GM23248 (cell line): ENCODE results near the gene FSD1L. TPM values are rescaled to one million over a fixed set of nuclear protein-coding genes. Genes with fewer than 3 reads are reported as not detected.

Experiments
- DNase-seq: peaks from one replicate; pipeline ENCODE4 v3.0.0-alpha.2; 2015
- H2AFZ ChIP-seq: fragments of 200-600 bp; sonication (generic); 2 replicates; pipeline ENCODE4 v1.6.1; 2016; ENCODE audit warnings: antibody characterized with exemption
- H3F3A ChIP-seq: fragments of 200-600 bp; sonication (generic); 2 replicates; pipeline ENCODE4 v1.6.1; 2016; ENCODE audit warnings: mild to moderate bottlenecking, antibody characterized with exemption, mixed run types; ENCODE audit not compliant: insufficient read depth
- H3K27ac ChIP-seq: fragments of 200-600 bp; sonication (generic); 2 replicates; pipeline ENCODE4 v1.5.1; 2016; ENCODE audit warnings: mild to moderate bottlenecking
- H3K27me3 ChIP-seq: fragments of 200-600 bp; sonication (generic); replicated peaks from 2 replicates; pipeline ENCODE4 v1.6.1; 2016; ENCODE audit warnings: mild to moderate bottlenecking; ENCODE audit not compliant: insufficient read depth
- H3K36me3 ChIP-seq: fragments of 200-600 bp; sonication (generic); 2 replicates; pipeline ENCODE4 v1.6.1; 2016; ENCODE audit warnings: low read depth, mild to moderate bottlenecking
- H3K4me1 ChIP-seq: fragments of 200-600 bp; sonication (generic); 2 replicates; pipeline ENCODE4 v1.6.1; 2016; ENCODE audit warnings: mild to moderate bottlenecking; ENCODE audit not compliant: insufficient read depth
- H3K4me2 ChIP-seq: fragments of 200-600 bp; sonication (generic); one replicate; pipeline ENCODE4 v1.6.1; 2016; ENCODE audit warnings: mild to moderate bottlenecking; ENCODE audit not compliant: unreplicated experiment
- H3K4me3 ChIP-seq: fragments of 200-600 bp; sonication (generic); 2 replicates; pipeline ENCODE4 v1.5.1; 2016; ENCODE audit warnings: mild to moderate bottlenecking
- H3K79me2 ChIP-seq: fragments of 200-600 bp; sonication (generic); 2 replicates; pipeline ENCODE4 v1.6.1; 2016; ENCODE audit warnings: mild to moderate bottlenecking; ENCODE audit not compliant: insufficient read depth
- H3K9ac ChIP-seq: fragments of 200-600 bp; sonication (generic); 2 replicates; pipeline ENCODE4 v1.6.1; 2016; ENCODE audit warnings: mild to moderate bottlenecking
- H3K9me2 ChIP-seq: fragments of 200-600 bp; sonication (generic); 2 replicates; pipeline ENCODE4 v1.6.1; 2016; ENCODE audit warnings: mixed run types, mild to moderate bottlenecking, moderate library complexity; ENCODE audit not compliant: insufficient read depth
- H3K9me3 ChIP-seq: fragments of 200-600 bp; sonication (generic); one replicate; pipeline ENCODE4 v1.6.1; 2017; ENCODE audit warnings: low read depth
- H4K20me1 ChIP-seq: fragments of 200-600 bp; sonication (generic); 2 replicates; pipeline ENCODE4 v1.6.0; 2016; ENCODE audit not compliant: insufficient read depth
- EZH2 ChIP-seq: fragments of 200-600 bp; sonication (generic); IDR thresholded peaks from 2 replicates; pipeline ENCODE4 v1.6.1; 2018; ENCODE audit warnings: antibody characterized with exemption, mild to moderate bottlenecking; ENCODE audit not compliant: insufficient read depth, poor library complexity, severe bottlenecking
- EZH2phosphoT487 ChIP-seq: fragments of 200-600 bp; sonication (generic); IDR thresholded peaks from 2 replicates; pipeline ENCODE4 v1.6.1; 2018; ENCODE audit warnings: antibody characterized with exemption, moderate library complexity, mild to moderate bottlenecking, low read depth; ENCODE audit not compliant: insufficient read depth
- WGBS, 2 experiments: methylation state at CpG; one replicate each; pipeline ENCODE4 v1.1.6; 2015 to 2017; ENCODE audit warnings: low lambda C conversion rate in 2 of 2, low coverage in 1 of 2; ENCODE audit errors: missing lambda C conversion rate in 2 of 2; 5-methylcytosine and 5-hydroxymethylcytosine counted together
- in situ Hi-C: fragments of 300-500 bp; cut with MboI; formaldehyde crosslinking; loops from 2 replicates; pipeline ENCODE4 v1.15.0; 2020
- polyA plus RNA-seq: library from polyadenylated mRNA; unstranded; fragments of >200 nt; fragmentation: Nextera tagmentation; extraction: Ambion mirVana; gene quantifications from 2 replicates; pipeline ENCODE4 v1.2.1, GENCODE V29; 2016
- total RNA-seq: library from RNA; depleted of rRNA; stranded (reverse); fragments of >200 nt; shearing (Covaris generic); gene quantifications from 2 replicates; pipeline ENCODE4 v1.2.3, GENCODE V29; 2014

FSD1L gene
- total and polyA plus RNA-seq, 2 experiments from 2014 or later: 2.7 TPM

- Histone ChIP-seq H3K4me3 (no peak overlapping the region), H3K4me1 (0 out of 2 replicates have a peak, but pooled peaks cover 11% of the 10 kb centered on the region), H3K4me2 (no peak overlapping the region), H3F3A (no peaks in the 10 kb centered on the region), H3K27me3 (no peaks in the 10 kb centered on the region), H3K9me2 (no peaks in the 10 kb centered on the region), H3K79me2 (peaks cover 55% of the 10 kb centered on the region), H4K20me1 (no peaks in the 10 kb centered on the region; the same call in 1 of the 2 replicates), H3K36me3 (peaks cover 25% of the 10 kb centered on the region), H3K27ac (no peak overlapping the region), H3K9ac (no peak overlapping the region), H3K9me3 (no peaks in the 10 kb centered on the region), H2AFZ (no peak overlapping the region)
- TF ChIP-seq EZH2phosphoT487 (no peak), EZH2 (no peak)
- WGBS, 2 experiments: 96 to 97% methylated on average over 2 of the region's 2 CpGs
- DNase-seq: no peak
- in situ Hi-C loops: no loop called here
These were observed 25.4 kb downstream of the FSD1L start for GRCh38 chr9:105473221-105473620.

- no peaks in the 10 kb centered on the region; the same call in 1 of the 2 replicates for H4K20me1 ChIP-seq
- DNase-seq: peak; percentile 73
- no peaks in the 10 kb centered on the region for H3K9me3 ChIP-seq
- 0 out of 2 replicates have a peak, but pooled peaks cover 11% of the 10 kb centered on the region for H3K4me1 ChIP-seq
- no peaks in the 10 kb centered on the region for H3K27me3 ChIP-seq
- no peaks in the 10 kb centered on the region for H3K9me2 ChIP-seq
- no peak overlapping the region for H3K4me2 ChIP-seq
- no peak overlapping the region for H3K9ac ChIP-seq
- peaks cover 35% of the 10 kb centered on the region for H3K79me2 ChIP-seq
- H3K36me3 ChIP-seq: peaks cover 6% of the 10 kb centered on the region; the same call in 1 of the 2 replicates
- H3K27ac ChIP-seq: no peak overlapping the region
- TF ChIP-seq EZH2: no peak
- no peak for TF ChIP-seq EZH2phosphoT487
- H3F3A ChIP-seq: no peaks in the 10 kb centered on the region
- WGBS, 2 experiments: 69 to 75% methylated on average over 2 of the region's 2 CpGs
- no peak overlapping the region for H2AFZ ChIP-seq
- no peak overlapping the region for H3K4me3 ChIP-seq
- in situ Hi-C loops: no loop called here
These were observed 27.5 kb downstream of the FSD1L start for GRCh38 chr9:105475302-105475701.

- H2AFZ ChIP-seq: no peak overlapping the region
- H3K27me3 ChIP-seq: no peaks in the 10 kb centered on the region
- H3K9ac ChIP-seq: no peak overlapping the region
- H3F3A ChIP-seq: no peaks in the 10 kb centered on the region
- peaks cover 31% of the 10 kb centered on the region for H3K79me2 ChIP-seq
- DNase-seq: peak; percentile 13
- H3K4me1 ChIP-seq: 0 out of 2 replicates have a peak, but pooled peaks cover 10% of the 10 kb centered on the region
- no peaks in the 10 kb centered on the region; the same call in 1 of the 2 replicates for H4K20me1 ChIP-seq
- no peaks in the 10 kb centered on the region for H3K9me2 ChIP-seq
- H3K4me3 ChIP-seq: no peak overlapping the region
- H3K36me3 ChIP-seq: no peaks in the 10 kb centered on the region
- H3K9me3 ChIP-seq: no peaks in the 10 kb centered on the region
- H3K27ac ChIP-seq: no peak overlapping the region
- H3K4me2 ChIP-seq: no peak overlapping the region
- in situ Hi-C loops: no loop called here
- no peak for TF ChIP-seq EZH2
- no peak for TF ChIP-seq EZH2phosphoT487
These were observed 32.0 kb downstream of the FSD1L start for GRCh38 chr9:105479846-105480245.

- no peak overlapping the region for H3K9ac ChIP-seq
- no peak for DNase-seq
- H3K9me3 ChIP-seq: no peaks in the 10 kb centered on the region
- in situ Hi-C loops: no loop called here
- no peak overlapping the region for H2AFZ ChIP-seq
- H3K36me3 ChIP-seq: no peaks in the 10 kb centered on the region; the same call in 1 of the 2 replicates
- H3K27me3 ChIP-seq: no peaks in the 10 kb centered on the region
- H3F3A ChIP-seq: no peaks in the 10 kb centered on the region
- TF ChIP-seq EZH2 (no peak), EZH2phosphoT487 (no peak)
- no peak overlapping the region for H3K27ac ChIP-seq
- peaks cover 18% of the 10 kb centered on the region for H3K79me2 ChIP-seq
- no peaks in the 10 kb centered on the region for H3K9me2 ChIP-seq
- no peak overlapping the region for H3K4me3 ChIP-seq
- no peak overlapping the region for H3K4me2 ChIP-seq
- no peaks in the 10 kb centered on the region for H4K20me1 ChIP-seq
- no peaks in the 10 kb centered on the region for H3K4me1 ChIP-seq
These were observed 35.8 kb downstream of the FSD1L start for GRCh38 chr9:105483618-105484017.

GRCh38 chr9:105484226-105484625 lies 36.4 kb downstream of the FSD1L start:
- no peaks in the 10 kb centered on the region; the same call in 1 of the 2 replicates for H3K36me3 ChIP-seq
- H3K27ac ChIP-seq: no peak overlapping the region
- H2AFZ ChIP-seq: no peak overlapping the region
- H3K9ac ChIP-seq: no peak overlapping the region
- no peaks in the 10 kb centered on the region for H3K9me2 ChIP-seq
- no peak for TF ChIP-seq EZH2phosphoT487
- TF ChIP-seq EZH2: no peak
- no peaks in the 10 kb centered on the region for H4K20me1 ChIP-seq
- no peaks in the 10 kb centered on the region for H3K4me1 ChIP-seq
- no peak overlapping the region for H3K4me2 ChIP-seq
- H3K9me3 ChIP-seq: no peaks in the 10 kb centered on the region
- peaks cover 18% of the 10 kb centered on the region for H3K79me2 ChIP-seq
- 92 to 100% methylated on average over 2 of the region's 2 CpGs for WGBS, 2 experiments
- in situ Hi-C loops: no loop called here
- no peaks in the 10 kb centered on the region for H3K27me3 ChIP-seq
- no peak overlapping the region for H3K4me3 ChIP-seq
- H3F3A ChIP-seq: no peaks in the 10 kb centered on the region
- DNase-seq: no peak
